HCT116 (cell line): ENCODE measurements around the gene CAST. TPM values are rescaled to one million over a fixed set of nuclear protein-coding genes. Genes with fewer than 3 reads are reported as not detected.

Source experiments
- ATAC-seq: fragments of 200-7000 bp; cut with Tn5 transposase; 2 replicates; pipeline ENCODE4 v1.9.1; 2020; ENCODE audit warnings: mild to moderate bottlenecking, moderate library complexity
- BruUV-seq: library from RNA; stranded (reverse); fragments of 400-500 nt; replicated peaks from 2 replicates; lab custom pipeline; 2021; lab: Mats Ljungman, UMichigan
- CTCF ChIA-PET: fragments of 300-600 bp; sonication (Branson Sonifier 250); formaldehyde crosslinking; loops from one replicate; lab custom pipeline; 2021; ENCODE audit warnings: antibody characterized with exemption; lab: Charles Lee
- POLR2A ChIA-PET: fragments of 300-600, 350-600 bp; sonication (Branson Sonifier 250); formaldehyde crosslinking; loops from one replicate; lab custom pipeline; 2021; ENCODE audit warnings: antibody characterized with exemption; lab: Charles Lee
- RAD21 ChIA-PET, 2 experiments: fragments of 300-600 bp; sonication (Branson Sonifier 250); formaldehyde crosslinking; loops; one replicate each; lab custom pipeline; 2023; ENCODE audit warnings: low total read pairs in 2 of 2; ENCODE audit not compliant: uncharacterized antibody in 2 of 2, unreplicated experiment in 2 of 2, low non-redundant PET in 1 of 2; lab: Charles Lee
- DNase-seq: peaks from one replicate; pipeline ENCODE4 v3.0.0-alpha.2; 2010; ENCODE audit warnings: low read depth, low spot score
- H2AFZ ChIP-seq: fragments of 200-600 bp; shearing (Covaris generic), sonication (generic); 2 replicates; pipeline ENCODE4 v1.6.1; 2017; ENCODE audit warnings: low read depth, mixed run types, mixed read lengths, antibody characterized with exemption, low read length; ENCODE audit not compliant: poor library complexity, severe bottlenecking
- H3K27ac ChIP-seq: 2 replicates; pipeline ENCODE4 v1.5.1; 2012; ENCODE audit warnings: low read depth, low read length
- H3K27me3 ChIP-seq: fragments of 200-600 bp; sonication (generic); 2 replicates; pipeline ENCODE4 v1.6.1; 2016; ENCODE audit warnings: mixed run types, low read length, mixed read lengths; ENCODE audit not compliant: insufficient read depth
- H3K36me3 ChIP-seq, 2 experiments: fragments of 200-500 bp in 1 of 2; fragments of 200-600 bp in 1 of 2; sonication (Bioruptor generic) in 1 of 2; sonication (generic) in 1 of 2; 2 replicates each; pipeline versions ENCODE4 v1.5.1 to v1.6.1; 2014 to 2016; ENCODE audit warnings: low read length in 2 of 2, inconsistent platforms in 1 of 2, mixed read lengths in 1 of 2, mixed run types in 1 of 2; ENCODE audit not compliant: insufficient read depth in 2 of 2, control insufficient read depth in 1 of 2
- H3K4me1 ChIP-seq, 2 experiments: fragments of 200-600 bp in 1 of 2; sonication (generic) in 1 of 2; 2 replicates each; pipeline versions ENCODE4 v1.5.1 to v1.6.1; 2012 to 2017; ENCODE audit warnings: low read length in 2 of 2, inconsistent platforms in 1 of 2, mild to moderate bottlenecking in 1 of 2, mixed read lengths in 1 of 2, mixed run types in 1 of 2, moderate library complexity in 1 of 2; ENCODE audit not compliant: insufficient read depth in 2 of 2, control insufficient read depth in 1 of 2
- H3K4me2 ChIP-seq: fragments of 200-600 bp; sonication (generic); 2 replicates; pipeline ENCODE4 v1.6.1; 2017; ENCODE audit warnings: mixed run types, low read length, mixed read lengths
- H3K4me3 ChIP-seq, 2 experiments: fragments of 200-600 bp in 1 of 2; sonication (generic) in 1 of 2; replicated peaks in 1 of 2; 2 replicates each; pipeline ENCODE4 v1.5.1; 2011 to 2016; ENCODE audit warnings: low read length in 2 of 2, control low read depth in 1 of 2, low read depth in 1 of 2, mild to moderate bottlenecking in 1 of 2, mixed read lengths in 1 of 2, mixed run types in 1 of 2
- H3K79me2 ChIP-seq: fragments of 200-600 bp; sonication (generic); 2 replicates; pipeline ENCODE4 v1.6.1; 2017; ENCODE audit warnings: mild to moderate bottlenecking, mixed run types, low read length, moderate library complexity, mixed read lengths; ENCODE audit not compliant: insufficient read depth
- H3K9ac ChIP-seq: fragments of 200-600 bp; sonication (generic); 2 replicates; pipeline ENCODE4 v1.6.1; 2016; ENCODE audit warnings: low read length, mixed read lengths
- H3K9me2 ChIP-seq: fragments of 200-600 bp; sonication (generic), shearing (Covaris generic); 2 replicates; pipeline ENCODE4 v1.6.1; 2017; ENCODE audit warnings: mixed run types, mild to moderate bottlenecking, moderate library complexity; ENCODE audit not compliant: insufficient read depth
- H3K9me3 ChIP-seq, 2 experiments: fragments of 200-500 bp in 1 of 2; fragments of 200-600 bp in 1 of 2; sonication (Bioruptor generic) in 1 of 2; sonication (generic) in 1 of 2; 2 replicates each; pipeline ENCODE4 v1.6.1; 2014 to 2017; ENCODE audit warnings: low read length in 2 of 2, mixed read lengths in 2 of 2, inconsistent platforms in 1 of 2, low read depth in 1 of 2, mild to moderate bottlenecking in 1 of 2, mixed run types in 1 of 2, moderate library complexity in 1 of 2; ENCODE audit not compliant: control insufficient read depth in 1 of 2, insufficient read depth in 1 of 2
- H4K20me1 ChIP-seq: fragments of 200-600 bp; sonication (generic), shearing (Covaris generic); 2 replicates; pipeline ENCODE4 v1.6.1; 2017; ENCODE audit warnings: mixed run types, mild to moderate bottlenecking, moderate library complexity; ENCODE audit not compliant: insufficient read depth
- CBX3 ChIP-seq: IDR thresholded peaks from 2 replicates; pipeline ENCODE4 v1.6.1; 2012; ENCODE audit warnings: low read depth
- ELF1 ChIP-seq: IDR thresholded peaks from 2 replicates; pipeline ENCODE4 v1.6.1; 2012; ENCODE audit warnings: low read depth, borderline replicate concordance
- EZH2phosphoT487 ChIP-seq: fragments of 200-600 bp; IDR thresholded peaks from 2 replicates; pipeline ENCODE4 v1.6.1; 2018; ENCODE audit warnings: antibody characterized with exemption, borderline replicate concordance
- FOSL1 ChIP-seq: IDR thresholded peaks from 2 replicates; pipeline ENCODE4 v1.6.1; 2012; ENCODE audit warnings: low read depth
- POLR2A ChIP-seq: IDR thresholded peaks from 2 replicates; pipeline ENCODE4 v1.7.0; 2011; ENCODE audit warnings: borderline replicate concordance; ENCODE audit not compliant: insufficient read depth, insufficient read length; ENCODE audit errors: extremely low read depth
- POLR2AphosphoS5 ChIP-seq: IDR thresholded peaks from 2 replicates; pipeline ENCODE4 v1.6.1; 2011; ENCODE audit warnings: mild to moderate bottlenecking, low read depth, low read length, moderate library complexity
- SP1 ChIP-seq: IDR thresholded peaks from 2 replicates; pipeline ENCODE4 v1.6.1; 2012; ENCODE audit warnings: low read depth
- SRF ChIP-seq: IDR thresholded peaks from 2 replicates; pipeline ENCODE4 v1.6.1; 2012; ENCODE audit warnings: low read depth
- TCF7L2 ChIP-seq: IDR thresholded peaks from 2 replicates; pipeline ENCODE4 v1.7.0; 2011; ENCODE audit warnings: borderline replicate concordance, inconsistent platforms; ENCODE audit not compliant: insufficient read depth, insufficient read length; ENCODE audit errors: extremely low read depth
- YY1 ChIP-seq: IDR thresholded peaks from 2 replicates; pipeline ENCODE4 v1.6.1; 2011; ENCODE audit warnings: low read length, low read depth, moderate library complexity, mild to moderate bottlenecking; ENCODE audit not compliant: insufficient replicate concordance; ENCODE audit errors: extremely low read depth
- ZFX ChIP-seq: fragments of 450-650 bp; IDR thresholded peaks from 2 replicates; pipeline ENCODE4 v1.6.1; 2017
- ZNF274 ChIP-seq: fragments of 200-500 bp; sonication (Bioruptor generic); IDR thresholded peaks from 2 replicates; pipeline ENCODE4 v1.6.1; 2014; ENCODE audit warnings: mild to moderate bottlenecking, low read depth, low read length, inconsistent platforms
- intact Hi-C: fragments of 100-400 bp; cut with micrococcal nuclease; formaldehyde crosslinking; loops from 2 replicates; pipeline ENCODE4 v1.10.0; 2022
- total RNA-seq: library from RNA; stranded (reverse); gene quantifications from one replicate; pipeline ENCODE4 v1.2.1, GENCODE V29; 2021; ENCODE audit not compliant: unreplicated experiment
- TF ChIP-seq, protein P1 (sequence below), 3 experiments: fragments of 200-600 bp in 1 of 3; sonication (generic) in 1 of 3; IDR thresholded peaks in 2 of 3; conservative IDR thresholded peaks in 1 of 3; 2 replicates each; pipeline ENCODE4 v1.5.1; 2012 to 2017; ENCODE audit warnings: low read depth in 2 of 3, low read length in 2 of 3, antibody characterized with exemption in 1 of 3, borderline replicate concordance in 1 of 3, control low read depth in 1 of 3, mild to moderate bottlenecking in 1 of 3, mixed read lengths in 1 of 3, mixed run types in 1 of 3, moderate library complexity in 1 of 3; ENCODE audit not compliant: insufficient read depth in 1 of 3
- TF ChIP-seq, protein P2 (sequence below): IDR thresholded peaks from 2 replicates; pipeline ENCODE4 v1.6.1; 2012; ENCODE audit warnings: low read depth
- TF ChIP-seq, protein P3 (sequence below): IDR thresholded peaks from 2 replicates; pipeline ENCODE4 v1.6.1; 2011; ENCODE audit warnings: mild to moderate bottlenecking, low read length, moderate library complexity; ENCODE audit not compliant: insufficient replicate concordance; ENCODE audit errors: extremely low read depth

Gene CAST
- total RNA-seq, 1 experiment from 2014 or later = 142 TPM

DNA sequence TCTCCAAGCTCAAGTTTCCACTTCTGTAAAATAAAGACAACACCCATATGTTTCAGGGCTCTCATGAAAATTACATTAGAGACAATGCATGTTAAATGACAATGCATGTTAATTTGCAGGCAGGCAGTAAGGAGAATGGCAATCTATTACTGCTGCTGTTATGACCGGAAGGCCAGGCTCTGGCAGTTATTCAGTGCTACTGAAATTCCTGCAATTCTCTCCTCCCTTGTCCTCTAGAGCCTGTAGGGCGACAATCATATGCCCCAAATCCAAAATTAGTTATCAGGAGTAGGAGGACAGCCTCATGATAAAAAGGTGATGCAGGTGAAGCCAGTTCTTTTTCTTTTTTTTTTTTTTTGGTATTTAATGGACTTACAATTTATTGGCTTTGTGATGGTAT is 42.2 kb upstream of the CAST start:
- H3K79me2 ChIP-seq = no peaks in the 10 kb centered on the region
- no peak for DNase-seq
- ATAC-seq = no peak
- H3K4me1 ChIP-seq = no peaks in the 10 kb centered on the region
- no peak overlapping the region for H2AFZ ChIP-seq
- H3K9ac ChIP-seq = no peak overlapping the region
- POLR2A ChIA-PET = no interaction called here
- no peak overlapping the region for H3K4me3 ChIP-seq
- H3K36me3 ChIP-seq = no peaks in the 10 kb centered on the region
- no peak overlapping the region for H3K27ac ChIP-seq
- H3K4me2 ChIP-seq = no peak overlapping the region
- H4K20me1 ChIP-seq = no peaks in the 10 kb centered on the region
- H3K9me2 ChIP-seq = no peaks in the 10 kb centered on the region
- no peaks in the 10 kb centered on the region for H3K27me3 ChIP-seq
- H3K9me3 ChIP-seq = no peaks in the 10 kb centered on the region
- CTCF ChIA-PET = no interaction called here
- BruUV-seq = no TSS peak
- intact Hi-C loops = no loop called here
- TF ChIP-seq ELF1 = no peak
- no peak for TF ChIP-seq SP1
- TF ChIP-seq YY1 = no peak
- no peak for TF ChIP-seq TCF7L2
- TF ChIP-seq ZNF274 = no peak
- TF ChIP-seq SRF = no peak
- TF ChIP-seq POLR2A = no peak
- TF ChIP-seq, protein P1, sequence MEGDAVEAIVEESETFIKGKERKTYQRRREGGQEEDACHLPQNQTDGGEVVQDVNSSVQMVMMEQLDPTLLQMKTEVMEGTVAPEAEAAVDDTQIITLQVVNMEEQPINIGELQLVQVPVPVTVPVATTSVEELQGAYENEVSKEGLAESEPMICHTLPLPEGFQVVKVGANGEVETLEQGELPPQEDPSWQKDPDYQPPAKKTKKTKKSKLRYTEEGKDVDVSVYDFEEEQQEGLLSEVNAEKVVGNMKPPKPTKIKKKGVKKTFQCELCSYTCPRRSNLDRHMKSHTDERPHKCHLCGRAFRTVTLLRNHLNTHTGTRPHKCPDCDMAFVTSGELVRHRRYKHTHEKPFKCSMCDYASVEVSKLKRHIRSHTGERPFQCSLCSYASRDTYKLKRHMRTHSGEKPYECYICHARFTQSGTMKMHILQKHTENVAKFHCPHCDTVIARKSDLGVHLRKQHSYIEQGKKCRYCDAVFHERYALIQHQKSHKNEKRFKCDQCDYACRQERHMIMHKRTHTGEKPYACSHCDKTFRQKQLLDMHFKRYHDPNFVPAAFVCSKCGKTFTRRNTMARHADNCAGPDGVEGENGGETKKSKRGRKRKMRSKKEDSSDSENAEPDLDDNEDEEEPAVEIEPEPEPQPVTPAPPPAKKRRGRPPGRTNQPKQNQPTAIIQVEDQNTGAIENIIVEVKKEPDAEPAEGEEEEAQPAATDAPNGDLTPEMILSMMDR (IDR thresholded peaks at IDR 0.05 in 2 of 3, conservative IDR thresholded peaks at IDR 0.05 in 1 of 3; ENCODE audit: borderline replicate concordance in 1 of 3, insufficient read depth in 1 of 3, low read depth in 2 of 3, low read length in 2 of 3) = no peak
- TF ChIP-seq FOSL1 = no peak
- TF ChIP-seq, protein P2, sequence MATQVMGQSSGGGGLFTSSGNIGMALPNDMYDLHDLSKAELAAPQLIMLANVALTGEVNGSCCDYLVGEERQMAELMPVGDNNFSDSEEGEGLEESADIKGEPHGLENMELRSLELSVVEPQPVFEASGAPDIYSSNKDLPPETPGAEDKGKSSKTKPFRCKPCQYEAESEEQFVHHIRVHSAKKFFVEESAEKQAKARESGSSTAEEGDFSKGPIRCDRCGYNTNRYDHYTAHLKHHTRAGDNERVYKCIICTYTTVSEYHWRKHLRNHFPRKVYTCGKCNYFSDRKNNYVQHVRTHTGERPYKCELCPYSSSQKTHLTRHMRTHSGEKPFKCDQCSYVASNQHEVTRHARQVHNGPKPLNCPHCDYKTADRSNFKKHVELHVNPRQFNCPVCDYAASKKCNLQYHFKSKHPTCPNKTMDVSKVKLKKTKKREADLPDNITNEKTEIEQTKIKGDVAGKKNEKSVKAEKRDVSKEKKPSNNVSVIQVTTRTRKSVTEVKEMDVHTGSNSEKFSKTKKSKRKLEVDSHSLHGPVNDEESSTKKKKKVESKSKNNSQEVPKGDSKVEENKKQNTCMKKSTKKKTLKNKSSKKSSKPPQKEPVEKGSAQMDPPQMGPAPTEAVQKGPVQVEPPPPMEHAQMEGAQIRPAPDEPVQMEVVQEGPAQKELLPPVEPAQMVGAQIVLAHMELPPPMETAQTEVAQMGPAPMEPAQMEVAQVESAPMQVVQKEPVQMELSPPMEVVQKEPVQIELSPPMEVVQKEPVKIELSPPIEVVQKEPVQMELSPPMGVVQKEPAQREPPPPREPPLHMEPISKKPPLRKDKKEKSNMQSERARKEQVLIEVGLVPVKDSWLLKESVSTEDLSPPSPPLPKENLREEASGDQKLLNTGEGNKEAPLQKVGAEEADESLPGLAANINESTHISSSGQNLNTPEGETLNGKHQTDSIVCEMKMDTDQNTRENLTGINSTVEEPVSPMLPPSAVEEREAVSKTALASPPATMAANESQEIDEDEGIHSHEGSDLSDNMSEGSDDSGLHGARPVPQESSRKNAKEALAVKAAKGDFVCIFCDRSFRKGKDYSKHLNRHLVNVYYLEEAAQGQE = no peak
- no peak for TF ChIP-seq CBX3
- no peak for TF ChIP-seq ZFX
- TF ChIP-seq, protein P3, sequence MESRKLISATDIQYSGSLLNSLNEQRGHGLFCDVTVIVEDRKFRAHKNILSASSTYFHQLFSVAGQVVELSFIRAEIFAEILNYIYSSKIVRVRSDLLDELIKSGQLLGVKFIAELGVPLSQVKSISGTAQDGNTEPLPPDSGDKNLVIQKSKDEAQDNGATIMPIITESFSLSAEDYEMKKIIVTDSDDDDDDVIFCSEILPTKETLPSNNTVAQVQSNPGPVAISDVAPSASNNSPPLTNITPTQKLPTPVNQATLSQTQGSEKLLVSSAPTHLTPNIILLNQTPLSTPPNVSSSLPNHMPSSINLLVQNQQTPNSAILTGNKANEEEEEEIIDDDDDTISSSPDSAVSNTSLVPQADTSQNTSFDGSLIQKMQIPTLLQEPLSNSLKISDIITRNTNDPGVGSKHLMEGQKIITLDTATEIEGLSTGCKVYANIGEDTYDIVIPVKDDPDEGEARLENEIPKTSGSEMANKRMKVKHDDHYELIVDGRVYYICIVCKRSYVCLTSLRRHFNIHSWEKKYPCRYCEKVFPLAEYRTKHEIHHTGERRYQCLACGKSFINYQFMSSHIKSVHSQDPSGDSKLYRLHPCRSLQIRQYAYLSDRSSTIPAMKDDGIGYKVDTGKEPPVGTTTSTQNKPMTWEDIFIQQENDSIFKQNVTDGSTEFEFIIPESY = no peak
- TF ChIP-seq EZH2phosphoT487 = no peak
- TF ChIP-seq POLR2AphosphoS5 = no peak
- TF ChIP-seq, all 23 proteins: peak for 0
- RAD21 ChIA-PET = no interaction called here
